ENCODE data around the gene CSTF2T. TPM values are rescaled to one million over a fixed set of nuclear protein-coding genes. Genes with fewer than 3 reads are reported as not detected.

Gene CSTF2T
- total RNA-seq, 1 donor = 14.8 TPM

- Histone ChIP-seq H2AFZ (ENCODE audit: low read length) (no peak overlapping the region), H3K27ac (ENCODE audit: low read depth, low read length) (no peak overlapping the region), H3K9me3 (ENCODE audit: low read depth, low read length) (no peaks in the 10 kb centered on the region), H3K27me3 (ENCODE audit: insufficient read depth, low read length) (no peaks in the 10 kb centered on the region), H3K4me2 (ENCODE audit: insufficient read depth, low read length) (no peak overlapping the region), H4K20me1 (ENCODE audit: insufficient read depth, low read length) (peaks cover 2% of the 10 kb centered on the region), H3K4me1 (ENCODE audit: insufficient read depth, low read length) (no peaks in the 10 kb centered on the region), H3K36me3 (ENCODE audit: insufficient read depth, low read length) (no peaks in the 10 kb centered on the region), H3K79me2 (ENCODE audit: insufficient read depth, low read length) (no peaks in the 10 kb centered on the region), H3K4me3 (ENCODE audit: insufficient read depth, low read length) (no peak overlapping the region)
- DNase-seq (ENCODE audit: insufficient read length, low spot score, missing footprints) = no peak
- no peak for TF ChIP-seq CTCF (IDR thresholded peaks at IDR 0.05; ENCODE audit: extremely low read depth, low read depth, low read length)
Observed at GRCh38 chr10:51745397-51745796, 46.0 kb upstream of the CSTF2T start.

GRCh38 chr10:51744235-51745000 is 45.0 kb upstream of the CSTF2T start:
- no peak for TF ChIP-seq CTCF (IDR thresholded peaks at IDR 0.05; ENCODE audit: extremely low read depth, low read depth, low read length)
- H3K27ac ChIP-seq (ENCODE audit: low read depth, low read length) = no peak overlapping the region
- no peak for DNase-seq (ENCODE audit: insufficient read length, low spot score, missing footprints)
- H4K20me1 ChIP-seq (ENCODE audit: insufficient read depth, low read length) = peaks cover 2% of the 10 kb centered on the region
- H3K27me3 ChIP-seq (ENCODE audit: insufficient read depth, low read length) = no peaks in the 10 kb centered on the region
- no peaks in the 10 kb centered on the region for H3K9me3 ChIP-seq (ENCODE audit: low read depth, low read length)
- no peak overlapping the region for H3K4me3 ChIP-seq (ENCODE audit: insufficient read depth, low read length)
- no peaks in the 10 kb centered on the region for H3K36me3 ChIP-seq (ENCODE audit: insufficient read depth, low read length)
- H3K79me2 ChIP-seq (ENCODE audit: insufficient read depth, low read length) = no peaks in the 10 kb centered on the region
- no peak overlapping the region for H2AFZ ChIP-seq (ENCODE audit: low read length)
- no peaks in the 10 kb centered on the region for H3K4me1 ChIP-seq (ENCODE audit: insufficient read depth, low read length)
- no peak overlapping the region for H3K4me2 ChIP-seq (ENCODE audit: insufficient read depth, low read length)

GRCh38 chr10:51743146-51743545 is 43.8 kb upstream of the CSTF2T start:
- peaks cover 2% of the 10 kb centered on the region for H4K20me1 ChIP-seq (ENCODE audit: insufficient read depth, low read length)
- no peak overlapping the region for H3K4me3 ChIP-seq (ENCODE audit: insufficient read depth, low read length)
- no peaks in the 10 kb centered on the region for H3K79me2 ChIP-seq (ENCODE audit: insufficient read depth, low read length)
- no peaks in the 10 kb centered on the region for H3K4me1 ChIP-seq (ENCODE audit: insufficient read depth, low read length)
- H3K27me3 ChIP-seq (ENCODE audit: insufficient read depth, low read length) = no peaks in the 10 kb centered on the region
- H2AFZ ChIP-seq (ENCODE audit: low read length) = no peak overlapping the region
- H3K9me3 ChIP-seq (ENCODE audit: low read depth, low read length) = no peaks in the 10 kb centered on the region
- no peak for TF ChIP-seq CTCF (IDR thresholded peaks at IDR 0.05; ENCODE audit: extremely low read depth, low read depth, low read length)
- no peaks in the 10 kb centered on the region for H3K36me3 ChIP-seq (ENCODE audit: insufficient read depth, low read length)
- no peak overlapping the region for H3K4me2 ChIP-seq (ENCODE audit: insufficient read depth, low read length)
- no peak overlapping the region for H3K27ac ChIP-seq (ENCODE audit: low read depth, low read length)
- DNase-seq (ENCODE audit: insufficient read length, low spot score, missing footprints) = no peak

GRCh38 chr10:51733057-51733456 is 33.7 kb upstream of the CSTF2T start:
- no peak for TF ChIP-seq CTCF (IDR thresholded peaks at IDR 0.05; ENCODE audit: extremely low read depth, low read depth, low read length)
- Histone ChIP-seq H3K27ac (ENCODE audit: low read depth, low read length) (no peak overlapping the region), H3K79me2 (ENCODE audit: insufficient read depth, low read length) (no peaks in the 10 kb centered on the region), H3K27me3 (ENCODE audit: insufficient read depth, low read length) (no peaks in the 10 kb centered on the region), H2AFZ (ENCODE audit: low read length) (no peak overlapping the region), H3K4me3 (ENCODE audit: insufficient read depth, low read length) (no peak overlapping the region), H4K20me1 (ENCODE audit: insufficient read depth, low read length) (no peaks in the 10 kb centered on the region), H3K9me3 (ENCODE audit: low read depth, low read length) (no peaks in the 10 kb centered on the region), H3K4me1 (ENCODE audit: insufficient read depth, low read length) (no peaks in the 10 kb centered on the region), H3K4me2 (ENCODE audit: insufficient read depth, low read length) (no peak overlapping the region), H3K36me3 (ENCODE audit: insufficient read depth, low read length) (no peaks in the 10 kb centered on the region)
- peak; percentile 5 for DNase-seq (ENCODE audit: insufficient read length, low spot score, missing footprints)

Measured in osteoblast (primary cell).